Gastrocnemius medialis (tissue), 4 donors: Measurements from ENCODE around the gene PCSK5. TPM values are rescaled to one million over a fixed set of nuclear protein-coding genes. Genes with fewer than 3 reads are reported as not detected.

Experiments used
- ATAC-seq, 2 donors: fragments of 150-250 bp; one replicate each; pipeline ENCODE4 v1.9.1; 2016
- DNase-seq, 2 donors: peaks; one replicate each; pipeline ENCODE4 v3.0.0-alpha.2; 2019
- H3K27ac ChIP-seq, 4 donors: fragments of 200-600 bp; sonication (generic); 1 replicate in 1 of 4; 2 replicates in 3 of 4; pipeline ENCODE4 v1.5.1; 2016 to 2018; ENCODE audit warnings: mild to moderate bottlenecking in 2 of 4, moderate library complexity in 1 of 4
- H3K27me3 ChIP-seq, 3 donors: fragments of 200-600 bp; sonication (generic) in 2 of 3; 1 replicate in 1 of 3; 2 replicates in 2 of 3; pipeline versions ENCODE4 v1.5.1 to v1.6.0; 2016 to 2019; ENCODE audit warnings: mild to moderate bottlenecking in 1 of 3, moderate library complexity in 1 of 3
- H3K36me3 ChIP-seq, 2 donors: fragments of 200-600 bp; sonication (generic) in 1 of 2; one replicate each; pipeline ENCODE4 v1.5.1; 2017 to 2018
- H3K4me1 ChIP-seq, 2 donors: fragments of 200-600 bp; sonication (generic) in 1 of 2; one replicate each; pipeline ENCODE4 v1.5.1; 2016 to 2017; ENCODE audit warnings: mild to moderate bottlenecking in 2 of 2
- H3K4me3 ChIP-seq, 4 donors: fragments of 200-600 bp; sonication (generic) in 3 of 4; 1 replicate in 1 of 4; 2 replicates in 3 of 4; pipeline ENCODE4 v1.5.1; 2016 to 2019; ENCODE audit warnings: mild to moderate bottlenecking in 2 of 4
- H3K9me3 ChIP-seq, 3 donors: fragments of 200-600 bp; sonication (generic) in 2 of 3; 1 replicate in 1 of 3; 2 replicates in 2 of 3; pipeline ENCODE4 v1.5.1; 2016 to 2019
- POLR2A ChIP-seq, 2 donors: fragments of 450-650 bp; IDR thresholded peaks; one replicate each; pipeline ENCODE4 v1.6.1; 2017; ENCODE audit warnings: antibody characterized with exemption in 2 of 2, mild to moderate bottlenecking in 2 of 2, moderate library complexity in 2 of 2
- in situ Hi-C, 4 donors: fragments of 200-750 bp; cut with MboI; loops; one replicate each; pipeline versions ENCODE4 v1.15.0 to v1.8.0; 2017; ENCODE audit warnings: low sequenced_read_pairs in 4 of 4
- intact Hi-C: fragments of 100-400 bp; cut with DNase I; formaldehyde crosslinking; loops from one replicate; pipeline ENCODE4 v1.15.1; 2023; ENCODE audit warnings: low total_unique reads
- total RNA-seq, 4 donors: library from RNA; depleted of rRNA; stranded (reverse); fragments of >200 nt; gene quantifications; one replicate each; pipeline versions ENCODE4 v1.1.0 to v1.2.3, GENCODE V29; 2016
- TF ChIP-seq, protein P1 (sequence below), 5 experiments: fragments of 450-650 bp in 3 of 5; fragments of 200-600 bp in 2 of 5; sonication (generic) in 2 of 5; IDR thresholded peaks in 4 of 5; conservative IDR thresholded peaks in 1 of 5; 1 replicate in 4 of 5; 2 replicates in 1 of 5; pipeline ENCODE4 v1.5.1; 2016 to 2019; ENCODE audit warnings: antibody characterized with exemption in 5 of 5, mild to moderate bottlenecking in 3 of 5, moderate library complexity in 3 of 5

The PCSK5 gene
- total RNA-seq, 4 donors from 2014 or later, result 1.3 to 8.3 (median 3.2) TPM

DNA sequence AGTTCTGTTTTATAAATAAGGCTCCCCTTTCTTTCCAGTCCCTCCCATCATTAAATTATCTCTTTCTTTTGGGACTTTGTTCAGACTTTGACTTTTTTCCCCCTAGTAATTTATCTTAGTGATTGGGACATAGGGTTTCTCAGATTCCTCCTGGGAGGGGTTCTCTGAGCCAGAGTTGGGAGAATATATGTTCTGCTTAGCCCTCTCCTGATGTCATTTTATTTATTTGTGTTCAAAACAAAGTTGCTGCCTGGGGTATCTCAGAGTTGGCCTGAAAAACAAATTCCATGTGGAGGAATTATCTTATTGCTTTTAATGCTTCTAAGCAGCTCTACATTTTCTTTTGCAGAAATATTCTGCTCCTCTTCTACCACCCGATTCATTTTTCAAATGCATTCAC lies 211.0 kb downstream of the PCSK5 start:
- no peak overlapping the region for H3K4me3 ChIP-seq
- no peak overlapping the region for H3K27ac ChIP-seq
- H3K4me1 ChIP-seq, result no peaks in the 10 kb centered on the region
- no peak for ATAC-seq
- no peaks in the 10 kb centered on the region for H3K27me3 ChIP-seq
- H3K36me3 ChIP-seq, result no peaks in the 10 kb centered on the region
- intact Hi-C loops (no loop called here), in situ Hi-C loops (no loop called here)
- TF ChIP-seq, protein P1, sequence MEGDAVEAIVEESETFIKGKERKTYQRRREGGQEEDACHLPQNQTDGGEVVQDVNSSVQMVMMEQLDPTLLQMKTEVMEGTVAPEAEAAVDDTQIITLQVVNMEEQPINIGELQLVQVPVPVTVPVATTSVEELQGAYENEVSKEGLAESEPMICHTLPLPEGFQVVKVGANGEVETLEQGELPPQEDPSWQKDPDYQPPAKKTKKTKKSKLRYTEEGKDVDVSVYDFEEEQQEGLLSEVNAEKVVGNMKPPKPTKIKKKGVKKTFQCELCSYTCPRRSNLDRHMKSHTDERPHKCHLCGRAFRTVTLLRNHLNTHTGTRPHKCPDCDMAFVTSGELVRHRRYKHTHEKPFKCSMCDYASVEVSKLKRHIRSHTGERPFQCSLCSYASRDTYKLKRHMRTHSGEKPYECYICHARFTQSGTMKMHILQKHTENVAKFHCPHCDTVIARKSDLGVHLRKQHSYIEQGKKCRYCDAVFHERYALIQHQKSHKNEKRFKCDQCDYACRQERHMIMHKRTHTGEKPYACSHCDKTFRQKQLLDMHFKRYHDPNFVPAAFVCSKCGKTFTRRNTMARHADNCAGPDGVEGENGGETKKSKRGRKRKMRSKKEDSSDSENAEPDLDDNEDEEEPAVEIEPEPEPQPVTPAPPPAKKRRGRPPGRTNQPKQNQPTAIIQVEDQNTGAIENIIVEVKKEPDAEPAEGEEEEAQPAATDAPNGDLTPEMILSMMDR (IDR thresholded peaks at IDR 0.05 in 4 of 5, conservative IDR thresholded peaks at IDR 0.05 in 1 of 5), result no peak
- no peak for TF ChIP-seq POLR2A (IDR thresholded peaks at IDR 0.05)
- no peak for DNase-seq
- H3K9me3 ChIP-seq, result no peaks in the 10 kb centered on the region

DNA sequence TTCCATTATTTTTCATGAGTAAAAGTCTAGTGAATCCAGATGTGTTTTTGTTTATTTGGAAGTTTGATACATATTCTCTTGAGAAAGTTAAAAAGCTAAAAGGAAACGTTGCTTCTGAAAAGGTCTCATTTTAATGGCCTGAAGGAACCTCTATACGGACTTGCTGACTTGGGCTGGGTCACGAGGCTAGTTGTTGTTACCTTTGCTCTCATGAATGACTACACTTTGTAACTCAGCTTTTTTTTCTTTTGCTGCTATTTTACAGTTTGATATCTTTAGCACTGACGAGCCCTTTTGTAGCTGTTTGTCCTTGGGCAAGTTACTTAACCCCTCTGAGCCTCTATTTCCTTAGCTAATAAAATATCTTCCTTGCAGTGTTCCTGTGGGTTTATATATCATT lies 211.5 kb downstream of the PCSK5 start:
- DNase-seq (no peak), ATAC-seq (no peak)
- Histone ChIP-seq H3K27me3 (no peaks in the 10 kb centered on the region), H3K4me1 (no peaks in the 10 kb centered on the region), H3K36me3 (no peaks in the 10 kb centered on the region), H3K4me3 (no peak overlapping the region), H3K9me3 (no peaks in the 10 kb centered on the region), H3K27ac (no peak overlapping the region)
- in situ Hi-C loops (no loop called here), intact Hi-C loops (no loop called here)
- no peak for TF ChIP-seq POLR2A (IDR thresholded peaks at IDR 0.05)
- TF ChIP-seq, protein P1 (IDR thresholded peaks at IDR 0.05 in 4 of 5, conservative IDR thresholded peaks at IDR 0.05 in 1 of 5), result no peak

DNA sequence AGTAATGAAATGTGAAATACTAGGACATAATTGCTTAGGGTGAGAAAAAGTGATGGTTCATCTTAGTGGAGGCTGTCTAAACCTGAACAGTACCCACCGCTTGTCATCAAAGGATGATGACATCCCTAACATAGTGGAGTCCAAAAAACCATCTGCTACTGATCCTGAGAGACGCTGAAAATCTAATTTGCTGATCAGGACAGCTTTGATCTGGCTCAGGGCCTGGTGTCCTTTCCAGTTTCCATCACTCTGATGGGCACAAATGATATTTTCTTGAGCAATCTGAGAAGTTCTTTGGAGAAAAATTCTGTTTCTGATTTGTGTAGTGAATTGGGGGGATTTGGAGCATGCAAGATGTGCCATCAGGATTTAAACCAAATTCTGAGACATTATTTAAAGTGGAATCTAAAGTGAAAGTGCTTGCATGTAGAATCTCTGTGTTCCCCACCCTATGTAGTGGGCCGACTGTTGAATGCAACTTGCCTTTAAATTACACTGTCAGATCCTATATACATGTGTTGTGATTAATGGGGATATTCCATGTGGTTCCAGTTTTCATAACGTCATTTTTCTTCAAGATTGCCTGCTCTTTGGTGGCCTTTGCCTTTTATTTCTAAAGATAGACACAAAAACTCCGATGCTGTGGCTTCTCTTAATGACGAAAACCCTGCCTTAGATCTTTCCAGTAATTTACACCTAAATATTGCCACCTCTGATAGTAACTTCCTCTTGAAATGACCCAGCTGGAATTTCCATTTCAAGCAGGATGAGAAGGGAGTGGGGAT lies 213.2 kb downstream of the PCSK5 start:
- in situ Hi-C loops (no loop called here), intact Hi-C loops (no loop called here)
- no peaks in the 10 kb centered on the region for H3K27me3 ChIP-seq
- no peak for DNase-seq
- no peaks in the 10 kb centered on the region for H3K9me3 ChIP-seq
- no peaks in the 10 kb centered on the region for H3K36me3 ChIP-seq
- no peak for TF ChIP-seq POLR2A (IDR thresholded peaks at IDR 0.05)
- TF ChIP-seq, protein P1 (IDR thresholded peaks at IDR 0.05 in 4 of 5, conservative IDR thresholded peaks at IDR 0.05 in 1 of 5), result no peak
- H3K4me1 ChIP-seq, result peaks cover 4 to 14% of the 10 kb centered on the region in 2 donors
- ATAC-seq, result no peak
- no peak overlapping the region for H3K27ac ChIP-seq
- no peak overlapping the region for H3K4me3 ChIP-seq

DNA sequence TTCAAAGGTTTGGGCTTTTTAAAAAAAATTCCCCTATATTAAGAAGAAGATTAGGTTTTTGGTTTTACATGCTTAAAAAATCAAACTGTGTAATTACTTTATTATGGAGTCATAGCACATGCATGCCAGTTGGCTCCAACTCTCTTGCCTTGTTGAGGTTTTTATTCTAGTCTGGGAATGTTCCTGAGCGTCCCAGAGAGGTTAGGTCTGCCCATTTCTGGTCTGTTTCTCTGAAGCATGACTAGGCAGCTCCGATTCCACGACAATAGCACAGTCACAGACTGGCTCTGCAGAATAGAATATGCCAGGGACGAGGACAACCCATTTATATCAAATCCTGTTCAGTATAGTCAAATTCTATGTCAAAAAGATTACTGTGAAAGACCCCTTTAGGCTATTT lies 217.0 kb downstream of the PCSK5 start:
- Histone ChIP-seq H3K4me1 (peaks cover 16 to 48% of the 10 kb centered on the region in 2 donors), H3K27me3 (no peaks in the 10 kb centered on the region), H3K4me3 (no peak overlapping the region), H3K36me3 (no peaks in the 10 kb centered on the region), H3K27ac (peak overlapping the region in 1 of 4 donors; percentile 47), H3K9me3 (no peaks in the 10 kb centered on the region)
- ATAC-seq, result peak; percentile 49 to 85
- intact Hi-C loops, result no loop called here
- peak; percentile 25 to 51 for DNase-seq
- TF ChIP-seq, protein P1 (IDR thresholded peaks at IDR 0.05 in 4 of 5, conservative IDR thresholded peaks at IDR 0.05 in 1 of 5), result no peak
- in situ Hi-C loops, result no loop called here
